Large intestine (tissue), 3 donors: ENCODE data around the gene TTC39C. TPM values are rescaled to one million over a fixed set of nuclear protein-coding genes. Genes with fewer than 3 reads are reported as not detected.
"Not testable (repeated sequence)": the region's sequence is repeated elsewhere in the genome, so short reads cannot be mapped to it uniquely, and the experiment has no call there.

Experiments
- DNase-seq, 2 donors: peaks; one replicate each; pipeline versions ENCODE4 v3.0.0 to v3.0.0-alpha.2; 2013
- H3K27ac ChIP-seq: one replicate; pipeline ENCODE4 v1.5.1; 2013; ENCODE audit warnings: low read length
- H3K27me3 ChIP-seq: 2 replicates; pipeline ENCODE4 v1.6.1; 2013; ENCODE audit warnings: low read length; ENCODE audit not compliant: control insufficient read depth, insufficient read depth
- H3K36me3 ChIP-seq: 2 replicates; pipeline ENCODE4 v1.6.1; 2013; ENCODE audit warnings: low read length; ENCODE audit not compliant: control insufficient read depth, insufficient read depth
- H3K4me1 ChIP-seq: one replicate; pipeline ENCODE4 v1.6.1; 2013; ENCODE audit warnings: low read length; ENCODE audit not compliant: control insufficient read depth, insufficient read depth
- H3K4me3 ChIP-seq: one replicate; pipeline ENCODE4 v1.5.1; 2013; ENCODE audit warnings: low read length
- H3K9me3 ChIP-seq: one replicate; pipeline ENCODE4 v1.6.1; 2013; ENCODE audit warnings: mild to moderate bottlenecking, low read depth, low read length, moderate library complexity; ENCODE audit not compliant: control insufficient read depth
- WGBS: methylation state at CpG from one replicate; pipeline ENCODE4 v1.1.5; 2013; ENCODE audit warnings: low lambda C conversion rate; ENCODE audit not compliant: insufficient coverage; 5-methylcytosine and 5-hydroxymethylcytosine counted together
- polyA plus RNA-seq: library from polyadenylated mRNA; unstranded; fragments of 120-200 nt; gene quantifications from one replicate; pipeline ENCODE4 v1.2.1, GENCODE V29; 2013

Gene TTC39C
- polyA plus RNA-seq, 1 donor = 11.2 TPM

DNA sequence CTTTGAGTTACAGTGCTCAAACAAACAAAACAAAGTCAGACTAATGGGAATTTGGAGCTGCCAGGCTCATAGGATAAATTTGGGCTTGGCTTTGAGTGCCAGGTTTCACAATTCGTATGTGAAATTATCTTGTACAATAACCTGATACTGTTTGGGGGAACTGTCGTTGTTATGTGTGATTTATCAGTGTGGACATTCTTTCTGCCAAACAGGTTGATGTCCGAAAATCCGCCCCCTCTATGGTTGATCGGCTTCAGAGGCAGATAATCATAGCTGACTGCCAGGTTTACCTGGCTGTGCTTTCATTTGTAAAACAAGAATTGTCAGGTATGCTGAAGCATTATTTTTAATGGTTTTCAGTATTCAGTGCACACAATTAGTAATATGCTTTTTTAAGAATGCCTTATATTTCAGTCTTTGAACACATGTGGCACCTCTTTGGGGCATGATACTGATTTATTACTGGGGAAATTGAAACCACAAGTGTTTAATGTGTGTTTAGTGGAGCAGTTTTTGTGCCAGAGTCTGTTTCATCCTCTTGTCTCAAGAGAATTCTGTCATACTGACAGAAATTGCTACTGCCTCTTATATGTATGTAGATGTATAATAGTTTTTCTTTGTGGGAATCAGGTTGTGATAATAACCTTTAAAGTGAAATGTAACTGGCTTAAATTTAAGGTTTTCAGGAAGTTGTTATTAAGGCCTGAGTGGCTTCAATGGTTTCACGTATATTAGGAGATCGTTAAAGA lies 54.6 kb downstream of the TTC39C start:
- no peaks in the 10 kb centered on the region for H3K4me1 ChIP-seq
- H3K27ac ChIP-seq = no peak overlapping the region
- no peak for DNase-seq
- H3K27me3 ChIP-seq = no peaks in the 10 kb centered on the region
- H3K36me3 ChIP-seq = no peaks in the 10 kb centered on the region
- no peaks in the 10 kb centered on the region for H3K9me3 ChIP-seq
- 29% methylated on average over 1 of the region's 7 CpGs for WGBS
- H3K4me3 ChIP-seq = no peak overlapping the region

DNA sequence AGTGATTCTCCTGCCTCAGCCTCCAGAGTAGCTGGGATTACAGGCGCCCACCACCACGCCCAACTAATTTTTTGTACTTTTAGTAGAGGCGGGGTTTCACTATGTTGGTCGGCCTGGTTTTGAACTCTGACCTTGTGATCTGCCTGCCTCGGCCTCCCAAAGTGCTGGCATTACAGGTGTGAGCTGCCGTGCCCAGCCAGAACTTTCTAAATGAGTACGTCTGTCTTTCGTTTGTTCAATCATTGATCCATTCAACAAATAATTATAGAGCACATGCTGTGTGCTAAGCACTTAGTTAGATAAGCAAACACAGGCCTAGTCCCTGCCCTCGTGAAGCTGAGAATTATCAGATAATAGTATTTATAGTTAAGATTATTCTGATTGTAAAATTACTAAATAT lies 56.5 kb downstream of the TTC39C start:
- WGBS = no CpG with 5 or more reads among the region's 9 CpGs

DNA sequence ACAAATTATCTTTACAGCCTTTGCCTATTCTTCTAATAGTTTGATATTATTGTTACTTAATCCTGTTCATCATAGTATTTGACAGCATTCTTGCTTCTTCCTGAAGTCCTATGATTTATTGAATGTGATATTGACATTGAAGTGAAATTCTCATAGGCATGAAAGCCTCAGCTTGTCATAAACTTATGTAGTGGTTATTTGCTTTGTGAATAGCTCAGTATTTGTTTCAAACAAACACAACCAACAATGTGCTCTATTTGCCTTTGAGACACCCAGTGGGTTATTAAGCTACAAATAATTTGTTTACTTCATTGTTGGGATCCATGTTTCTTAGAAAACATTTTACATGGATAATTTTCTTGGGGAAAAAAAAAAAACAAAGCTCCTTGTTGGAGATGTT lies 57.2 kb downstream of the TTC39C start:
- Histone ChIP-seq H3K4me1 (peaks cover 4% of the 10 kb centered on the region), H3K27ac (no peak overlapping the region), H3K27me3 (no peaks in the 10 kb centered on the region), H3K36me3 (no peaks in the 10 kb centered on the region), H3K9me3 (no peaks in the 10 kb centered on the region), H3K4me3 (no peak overlapping the region)
- DNase-seq = no peak

More for the DNA sequence above, 56.5 kb downstream of the TTC39C start:
- H3K36me3 ChIP-seq = no peaks in the 10 kb centered on the region
- no peak overlapping the region for H3K27ac ChIP-seq
- H3K4me3 ChIP-seq = no peak overlapping the region
- peaks cover 4% of the 10 kb centered on the region for H3K4me1 ChIP-seq
- no peak for DNase-seq
- no peaks in the 10 kb centered on the region for H3K27me3 ChIP-seq
- no peaks in the 10 kb centered on the region for H3K9me3 ChIP-seq

DNA sequence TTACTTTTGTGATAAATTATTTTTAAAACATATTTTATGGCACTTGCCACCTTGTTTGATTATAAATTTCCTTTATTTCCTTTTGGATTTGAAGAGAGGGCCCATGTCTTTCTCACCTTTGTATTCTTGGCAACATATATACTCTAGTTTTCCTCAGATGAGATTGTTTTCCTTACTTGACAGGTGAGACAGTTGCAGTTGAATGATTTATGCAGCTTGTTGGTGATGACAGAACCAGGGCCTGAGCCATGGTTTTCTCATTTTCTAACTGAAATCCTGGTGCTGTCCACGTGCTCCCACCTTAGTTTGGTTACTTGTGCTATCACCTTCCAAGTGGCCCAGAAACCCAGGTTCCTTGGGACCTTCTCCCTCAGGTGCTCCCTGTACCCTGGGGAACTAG lies 58.2 kb downstream of the TTC39C start:
- no peak overlapping the region for H3K27ac ChIP-seq
- H3K36me3 ChIP-seq = no peaks in the 10 kb centered on the region
- H3K27me3 ChIP-seq = no peaks in the 10 kb centered on the region
- peaks cover 4% of the 10 kb centered on the region for H3K4me1 ChIP-seq
- no peak for DNase-seq
- no CpG with 5 or more reads among the region's 1 CpG for WGBS
- H3K4me3 ChIP-seq = no peak overlapping the region
- H3K9me3 ChIP-seq = no peaks in the 10 kb centered on the region

DNA sequence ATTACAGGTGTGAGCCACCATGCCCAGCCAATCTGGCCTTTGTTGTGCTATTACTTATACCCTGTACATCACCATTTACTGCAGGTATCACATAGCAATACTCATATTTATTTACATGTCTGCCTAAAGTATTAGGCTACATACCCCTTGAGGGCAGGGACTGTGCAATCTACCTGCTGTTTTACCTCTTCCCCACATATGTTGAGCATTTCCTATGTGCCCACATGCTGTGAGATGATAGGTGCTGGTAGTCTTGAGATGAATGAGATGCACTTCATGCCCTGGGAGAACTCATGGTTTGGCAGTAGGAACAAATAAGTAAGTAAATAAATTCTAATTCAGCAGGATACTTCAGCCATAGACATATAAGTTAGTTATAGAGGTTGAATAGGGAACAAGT lies 59.2 kb downstream of the TTC39C start:
- Histone ChIP-seq H3K27ac (no peak overlapping the region), H3K27me3 (no peaks in the 10 kb centered on the region), H3K4me3 (no peak overlapping the region), H3K4me1 (peaks cover 4% of the 10 kb centered on the region), H3K36me3 (no peaks in the 10 kb centered on the region), H3K9me3 (no peaks in the 10 kb centered on the region)
- no peak for DNase-seq

DNA sequence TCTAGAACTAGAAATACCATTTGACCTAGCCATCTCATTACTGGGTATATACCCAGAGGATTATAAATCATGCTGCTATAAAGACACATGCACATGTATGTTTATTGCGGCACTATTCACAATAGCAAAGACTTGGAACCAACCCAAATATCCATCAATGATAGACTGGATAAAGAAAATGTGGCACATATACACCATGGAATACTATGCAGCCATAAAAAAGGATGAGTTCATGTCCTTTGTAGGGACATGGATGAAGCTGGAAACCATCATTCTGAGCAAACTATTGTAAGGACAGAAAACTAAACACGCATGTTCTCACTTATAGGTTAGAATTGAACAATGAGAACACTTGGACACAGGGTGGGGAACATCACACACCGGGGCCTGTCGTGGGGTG lies 60.2 kb downstream of the TTC39C start:
- H3K27me3 ChIP-seq, H3K4me1 ChIP-seq, H3K9me3 ChIP-seq, H3K4me3 ChIP-seq, H3K36me3 ChIP-seq, DNase-seq, H3K27ac ChIP-seq: not testable (repeated sequence)
- WGBS = 100% methylated on average over 1 of the region's 4 CpGs

DNA sequence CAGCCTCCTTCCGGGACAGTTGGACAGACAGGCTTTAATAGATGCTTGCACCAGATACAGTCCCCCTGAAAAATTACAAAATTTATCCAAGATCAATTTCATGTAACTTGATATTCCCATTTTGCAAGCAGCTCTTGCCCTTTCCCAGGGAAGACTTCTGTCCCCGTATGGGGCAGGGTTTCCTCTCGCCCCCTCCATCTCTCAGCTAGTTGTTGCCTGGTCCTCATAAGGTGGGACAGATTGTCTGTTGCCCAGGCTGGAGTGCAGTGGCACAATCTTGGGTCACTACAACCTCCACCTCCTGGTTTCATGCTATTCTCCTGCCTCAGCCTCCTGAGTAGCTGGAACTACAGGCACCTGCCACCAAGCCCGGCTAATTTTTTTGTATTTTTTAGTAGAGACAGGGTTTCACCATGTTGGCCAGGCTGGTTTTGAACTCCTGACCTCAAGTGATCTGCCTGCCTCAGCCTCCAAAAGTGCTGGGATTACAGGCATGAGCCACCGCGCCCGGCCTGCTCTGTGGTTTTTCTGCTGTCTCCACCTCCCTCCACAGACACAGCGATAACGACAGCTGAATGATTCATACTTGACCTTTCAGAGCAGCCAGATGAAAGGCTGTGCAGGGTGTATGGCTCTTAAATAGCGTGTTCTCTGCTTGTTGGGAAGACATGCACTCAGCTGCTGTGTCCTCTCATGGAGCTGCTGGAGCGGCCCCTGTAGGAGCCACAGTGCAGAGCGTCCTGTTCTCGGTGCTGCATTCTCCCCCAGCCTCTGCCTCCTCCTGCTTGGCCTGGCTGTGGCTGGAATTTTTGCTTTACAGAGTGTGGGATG lies 61.4 kb downstream of the TTC39C start:
- H3K27ac ChIP-seq = peak overlapping the region; percentile 39
- H3K4me3 ChIP-seq = no peak overlapping the region
- no peaks in the 10 kb centered on the region for H3K27me3 ChIP-seq
- WGBS = no CpG with 5 or more reads among the region's 13 CpGs
- H3K9me3 ChIP-seq = no peaks in the 10 kb centered on the region
- peaks cover 4% of the 10 kb centered on the region for H3K4me1 ChIP-seq
- H3K36me3 ChIP-seq = no peaks in the 10 kb centered on the region
- DNase-seq = peak; percentile 84

DNA sequence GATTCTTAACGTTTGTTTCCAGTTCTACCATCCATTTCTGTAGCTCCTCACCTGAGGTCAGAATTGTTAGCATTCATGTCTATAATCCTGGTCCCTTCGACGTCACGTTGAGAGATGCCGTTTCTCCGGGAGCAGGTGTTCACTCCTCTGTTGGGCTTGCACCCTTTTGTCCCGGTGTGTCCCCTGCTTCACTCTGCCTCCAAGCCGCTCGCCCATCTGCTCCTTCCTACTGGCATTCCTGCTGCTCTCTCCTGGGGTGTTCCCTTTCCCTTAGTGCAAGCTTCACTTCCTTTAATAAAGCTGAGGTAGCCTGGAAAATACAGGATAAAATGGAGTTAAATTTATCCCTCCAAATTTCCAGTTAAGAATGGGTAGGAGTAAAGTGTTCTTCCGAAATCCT lies 62.4 kb downstream of the TTC39C start:
- H3K36me3 ChIP-seq = no peaks in the 10 kb centered on the region
- H3K4me3 ChIP-seq = no peak overlapping the region
- H3K27ac ChIP-seq = no peak overlapping the region
- WGBS = 97% methylated on average over 2 of the region's 10 CpGs
- H3K27me3 ChIP-seq = no peaks in the 10 kb centered on the region
- H3K9me3 ChIP-seq = no peaks in the 10 kb centered on the region
- H3K4me1 ChIP-seq = peaks cover 4% of the 10 kb centered on the region
- no peak for DNase-seq

DNA sequence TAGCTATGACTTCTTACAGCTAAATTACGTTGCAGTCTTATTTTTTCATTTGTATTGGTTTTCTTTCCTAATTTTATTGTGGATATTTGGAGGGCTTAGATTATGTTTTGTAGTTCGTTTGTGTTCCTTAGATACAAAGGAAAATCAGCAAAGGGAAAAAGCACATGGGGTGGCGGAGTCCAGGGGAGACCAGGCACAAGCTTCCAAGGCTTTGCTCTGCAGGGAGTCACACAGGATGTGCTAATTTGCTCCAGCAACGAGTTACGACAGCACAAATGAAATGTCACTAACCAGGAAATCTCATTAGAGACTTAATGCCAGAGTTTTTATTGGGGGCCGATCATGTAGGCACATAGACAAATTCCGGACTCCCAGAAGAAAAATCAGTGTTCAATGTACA lies 63.8 kb downstream of the TTC39C start:
- Histone ChIP-seq H3K27ac (no peak overlapping the region), H3K27me3 (no peaks in the 10 kb centered on the region), H3K36me3 (peaks cover 2% of the 10 kb centered on the region), H3K9me3 (no peaks in the 10 kb centered on the region), H3K4me1 (peaks cover 4% of the 10 kb centered on the region), H3K4me3 (no peak overlapping the region)
- 83% methylated on average over 1 of the region's 7 CpGs for WGBS
- no peak for DNase-seq

DNA sequence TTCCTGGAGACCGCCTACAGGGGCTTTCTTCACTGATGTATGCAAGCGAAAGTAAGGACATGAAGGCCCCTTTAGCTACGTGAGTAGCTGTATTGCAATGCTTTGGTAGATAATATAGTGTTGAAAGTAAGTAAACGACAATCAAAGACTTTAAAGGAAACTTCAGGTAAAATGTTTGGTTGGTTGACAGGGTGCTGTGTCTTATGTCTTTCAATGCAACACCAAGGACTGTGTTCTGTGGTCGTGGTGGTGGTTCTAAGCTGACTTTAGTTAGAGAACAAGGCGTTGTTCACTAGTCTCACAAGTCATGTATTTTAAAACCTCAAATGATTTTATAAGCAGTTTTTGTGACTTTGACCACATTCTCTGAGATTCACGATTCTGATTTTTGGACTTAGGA lies 66.3 kb downstream of the TTC39C start:
- WGBS = 100% methylated on average over 2 of the region's 7 CpGs

DNA sequence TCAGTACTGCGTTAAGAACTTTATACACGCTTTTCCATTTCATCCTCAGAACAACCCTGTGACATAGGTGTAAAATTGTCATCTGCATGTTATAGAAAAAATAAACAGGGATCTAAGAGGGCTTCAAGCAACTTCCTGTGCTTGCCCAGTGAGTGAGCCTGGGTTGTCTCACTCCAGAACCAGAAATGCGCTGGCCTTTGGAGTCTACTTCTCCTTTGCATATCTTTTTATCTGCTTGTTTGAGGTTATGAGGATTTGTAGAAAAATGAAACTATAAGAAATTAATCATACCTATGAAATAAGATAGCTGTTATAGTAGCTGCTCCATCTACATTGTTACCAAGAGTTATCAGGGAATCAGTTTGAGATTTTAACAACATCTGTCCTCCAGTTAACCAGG lies 69.0 kb downstream of the TTC39C start:
- no peak overlapping the region for H3K27ac ChIP-seq
- H3K4me3 ChIP-seq = no peak overlapping the region
- no peaks in the 10 kb centered on the region for H3K27me3 ChIP-seq
- H3K9me3 ChIP-seq = no peaks in the 10 kb centered on the region
- WGBS = no CpG with 5 or more reads among the region's 3 CpGs
- H3K36me3 ChIP-seq = peaks cover 3% of the 10 kb centered on the region
- no peaks in the 10 kb centered on the region for H3K4me1 ChIP-seq
- no peak for DNase-seq

More for the DNA sequence above, 66.3 kb downstream of the TTC39C start:
- no peak for DNase-seq
- no peak overlapping the region for H3K27ac ChIP-seq
- H3K4me1 ChIP-seq = peaks cover under 1% of the 10 kb centered on the region
- no peaks in the 10 kb centered on the region for H3K27me3 ChIP-seq
- H3K36me3 ChIP-seq = peaks cover 2% of the 10 kb centered on the region
- no peak overlapping the region for H3K4me3 ChIP-seq
- no peaks in the 10 kb centered on the region for H3K9me3 ChIP-seq
